GM12864 (cell line): ENCODE measurements around the gene FTSJ3.
"Not testable (repeated sequence)": the region's sequence is repeated elsewhere in the genome, so short reads cannot be mapped to it uniquely, and the experiment has no call there.

Source experiments
- DNase-seq: peaks from one replicate; pipeline ENCODE4 v3.0.0-alpha.2; 2011; ENCODE audit warnings: low read depth
- H3K4me3 ChIP-seq: 2 replicates; pipeline ENCODE4 v1.5.1; 2011; ENCODE audit warnings: mild to moderate bottlenecking, low read depth, low read length, control low read depth
- TF ChIP-seq, protein P1 (sequence below): IDR thresholded peaks from 2 replicates; pipeline ENCODE4 v1.5.1; 2011; ENCODE audit warnings: low read depth, mild to moderate bottlenecking, moderate library complexity, low read length, control low read depth, inconsistent platforms; ENCODE audit errors: missing control alignments

Gene FTSJ3

DNA sequence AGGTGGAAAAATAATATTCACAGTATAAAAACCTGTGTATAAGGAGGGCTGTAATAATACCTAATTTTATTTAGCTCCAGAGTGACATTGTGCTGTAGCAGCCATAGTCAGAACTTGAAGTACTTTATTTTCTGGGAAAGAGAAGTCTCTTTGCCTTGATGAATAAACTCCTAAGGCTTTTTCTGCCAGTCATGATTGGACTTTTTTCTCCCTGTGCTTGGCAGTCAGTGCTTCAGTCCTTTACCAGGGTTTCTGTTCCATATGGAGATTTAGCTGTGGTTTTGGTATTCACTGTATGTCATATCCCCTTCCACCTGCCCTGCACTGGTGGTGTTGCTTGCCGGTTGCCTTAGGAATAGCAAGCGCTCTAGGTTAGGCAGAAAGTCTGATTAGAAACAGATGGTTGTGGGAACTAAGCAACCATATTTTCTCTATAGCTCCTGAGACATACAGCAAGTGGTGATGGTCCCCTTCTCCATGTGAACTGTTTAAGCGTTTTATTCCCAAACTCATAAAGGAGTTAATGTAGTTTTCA, 28.8 kb downstream of the FTSJ3 start:
- no peak for DNase-seq
- no peak overlapping the region for H3K4me3 ChIP-seq
- TF ChIP-seq, protein P1, sequence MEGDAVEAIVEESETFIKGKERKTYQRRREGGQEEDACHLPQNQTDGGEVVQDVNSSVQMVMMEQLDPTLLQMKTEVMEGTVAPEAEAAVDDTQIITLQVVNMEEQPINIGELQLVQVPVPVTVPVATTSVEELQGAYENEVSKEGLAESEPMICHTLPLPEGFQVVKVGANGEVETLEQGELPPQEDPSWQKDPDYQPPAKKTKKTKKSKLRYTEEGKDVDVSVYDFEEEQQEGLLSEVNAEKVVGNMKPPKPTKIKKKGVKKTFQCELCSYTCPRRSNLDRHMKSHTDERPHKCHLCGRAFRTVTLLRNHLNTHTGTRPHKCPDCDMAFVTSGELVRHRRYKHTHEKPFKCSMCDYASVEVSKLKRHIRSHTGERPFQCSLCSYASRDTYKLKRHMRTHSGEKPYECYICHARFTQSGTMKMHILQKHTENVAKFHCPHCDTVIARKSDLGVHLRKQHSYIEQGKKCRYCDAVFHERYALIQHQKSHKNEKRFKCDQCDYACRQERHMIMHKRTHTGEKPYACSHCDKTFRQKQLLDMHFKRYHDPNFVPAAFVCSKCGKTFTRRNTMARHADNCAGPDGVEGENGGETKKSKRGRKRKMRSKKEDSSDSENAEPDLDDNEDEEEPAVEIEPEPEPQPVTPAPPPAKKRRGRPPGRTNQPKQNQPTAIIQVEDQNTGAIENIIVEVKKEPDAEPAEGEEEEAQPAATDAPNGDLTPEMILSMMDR: no peak

DNA sequence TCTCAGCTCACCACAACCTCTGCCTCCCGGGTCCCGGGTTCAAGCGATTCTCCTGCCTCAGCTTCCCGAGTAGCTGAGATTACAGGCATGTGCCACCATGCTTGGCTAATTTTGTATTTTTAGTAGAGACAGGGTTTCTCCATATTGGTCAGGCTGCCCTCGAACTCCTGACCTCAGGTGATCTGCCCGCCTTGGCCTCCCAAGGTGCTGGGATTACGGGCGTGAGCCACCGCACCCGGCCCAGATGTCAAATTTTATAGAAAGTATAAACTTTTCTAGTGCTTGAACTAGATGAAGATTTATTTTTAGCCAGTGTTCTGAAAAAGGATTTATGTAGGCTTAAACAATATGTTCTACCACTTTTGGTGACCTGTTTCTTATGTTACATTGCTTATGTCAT, 31.1 kb downstream of the FTSJ3 start:
- not testable (repeated sequence) for H3K4me3 ChIP-seq, DNase-seq

DNA sequence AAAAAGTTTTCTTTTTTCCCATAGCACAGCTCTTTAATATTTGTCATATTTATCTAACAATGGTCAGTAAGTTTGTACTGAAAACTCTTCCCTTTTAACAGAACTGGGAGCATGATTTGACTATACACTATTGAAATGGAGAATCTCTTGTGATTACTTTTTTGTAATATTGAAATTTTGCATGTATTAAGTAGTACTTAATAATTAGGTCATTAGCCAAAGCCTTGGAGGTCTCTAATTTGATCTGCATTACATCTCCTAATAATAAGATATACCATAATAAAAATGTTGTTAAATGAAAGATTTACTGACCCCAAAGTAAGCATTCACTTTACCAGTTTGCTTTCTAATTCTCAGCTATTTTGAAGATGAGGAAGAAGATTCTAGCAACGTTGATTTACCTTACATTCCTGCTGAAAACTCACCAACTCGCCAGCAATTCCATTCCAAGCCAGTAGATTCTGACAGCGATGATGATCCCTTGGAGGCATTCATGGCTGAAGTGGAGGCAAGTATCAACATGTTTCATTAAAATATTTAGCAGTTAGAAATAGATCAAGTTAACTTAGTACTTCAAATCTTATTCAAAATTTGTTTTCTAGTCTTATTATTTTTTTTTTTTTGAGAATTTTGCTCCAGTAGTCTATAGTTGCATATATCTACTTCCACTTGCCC, 35.3 kb downstream of the FTSJ3 start:
- DNase-seq: no peak
- H3K4me3 ChIP-seq: no peak overlapping the region
- TF ChIP-seq, protein P1: no peak

DNA sequence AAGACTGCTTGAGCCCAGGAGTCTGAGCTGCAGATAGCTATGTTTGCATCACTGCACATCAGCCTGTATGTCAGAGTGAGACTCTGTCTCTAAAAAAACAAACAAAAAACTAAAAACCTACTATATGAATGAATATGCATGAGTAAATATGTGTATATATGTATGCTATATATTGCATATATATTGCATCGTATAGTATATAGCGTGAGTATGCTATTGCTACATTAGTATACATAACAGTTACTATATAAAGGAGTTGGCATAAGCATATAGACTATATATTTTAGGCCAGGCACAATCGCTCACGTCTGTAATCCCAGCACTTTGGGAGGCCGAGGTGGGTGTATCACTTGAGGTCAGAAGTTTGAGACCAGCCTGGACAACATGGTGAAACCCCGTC, 37.4 kb downstream of the FTSJ3 start:
- no peak for DNase-seq
- H3K4me3 ChIP-seq: no peak overlapping the region
- TF ChIP-seq, protein P1: no peak

DNA sequence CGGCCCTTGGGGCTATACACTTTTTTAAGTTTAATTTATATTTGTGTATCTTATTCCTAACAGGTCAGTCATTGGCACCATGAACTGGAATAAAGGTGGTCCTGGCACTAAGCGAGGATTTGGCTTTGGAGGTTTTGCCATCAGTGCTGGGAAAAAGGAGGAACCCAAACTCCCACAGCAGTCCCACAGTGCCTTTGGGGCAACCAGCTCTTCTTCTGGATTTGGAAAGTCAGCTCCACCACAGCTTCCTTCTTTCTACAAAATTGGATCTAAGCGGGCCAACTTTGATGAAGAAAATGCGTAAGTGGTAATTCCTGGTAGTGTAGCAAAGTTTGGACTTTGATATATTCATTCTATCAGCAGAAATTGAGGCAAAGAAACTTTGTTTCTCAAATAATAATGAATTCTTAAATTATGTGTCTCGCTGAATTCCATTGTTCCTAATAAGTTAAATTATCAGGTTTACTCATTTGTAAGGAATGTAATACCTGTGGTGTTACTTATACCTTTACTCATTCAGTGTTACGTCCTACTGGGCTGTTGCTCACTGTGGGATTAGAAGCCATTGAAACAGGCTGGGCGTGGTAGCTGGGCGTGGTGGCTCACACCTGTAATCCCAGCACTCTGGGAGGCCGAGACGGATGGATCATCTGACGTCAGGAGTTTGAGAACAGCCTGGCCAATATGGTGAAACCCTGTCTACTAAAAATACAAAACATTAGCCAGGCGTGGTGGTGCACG, 40.3 kb downstream of the FTSJ3 start:
- TF ChIP-seq, protein P1: no peak
- H3K4me3 ChIP-seq: no peak overlapping the region
- no peak for DNase-seq

DNA sequence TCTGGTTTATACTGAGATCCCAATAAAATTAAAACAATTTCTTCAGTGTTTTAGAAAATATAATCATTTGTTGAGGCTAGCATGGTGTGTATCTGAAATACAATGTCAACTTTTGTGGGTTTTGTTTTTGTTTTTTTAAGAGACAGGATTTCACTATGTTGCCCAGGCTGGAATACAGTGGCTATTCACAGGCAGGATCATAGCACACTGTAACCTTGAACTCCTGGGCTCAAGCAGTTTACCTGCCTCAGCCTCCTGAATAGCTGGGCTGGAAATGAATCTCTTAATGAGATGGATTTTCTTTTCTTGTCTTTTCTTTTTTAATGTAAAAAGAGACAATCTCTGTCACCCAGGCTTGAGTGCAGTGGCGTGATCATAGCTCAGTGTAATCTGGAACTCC, 41.3 kb downstream of the FTSJ3 start:
- TF ChIP-seq, protein P1: no peak
- H3K4me3 ChIP-seq: no peak overlapping the region

DNA sequence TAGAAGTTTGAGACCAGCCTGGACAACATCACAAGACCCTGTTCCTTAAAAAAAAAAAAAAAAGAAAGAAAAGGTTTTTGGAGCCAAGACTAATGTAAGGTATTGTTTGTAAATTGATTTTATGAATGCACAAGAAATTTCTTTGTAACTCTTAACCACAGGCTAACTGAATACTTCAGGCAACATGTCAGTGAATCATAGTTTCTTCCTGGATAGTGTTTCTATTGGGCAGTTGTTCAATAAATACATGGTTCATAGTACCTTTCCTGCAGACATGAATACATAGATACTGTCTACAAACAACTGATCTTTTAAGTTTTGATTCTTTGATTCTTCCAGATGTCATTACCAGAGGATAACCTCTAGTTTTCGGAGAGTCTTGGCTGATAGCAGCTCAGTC, 41.9 kb downstream of the FTSJ3 start:
- no peak for DNase-seq

More for the DNA sequence above, 41.3 kb downstream of the FTSJ3 start:
- DNase-seq: no peak

More for the DNA sequence above, 41.9 kb downstream of the FTSJ3 start:
- TF ChIP-seq, protein P1: no peak
- no peak overlapping the region for H3K4me3 ChIP-seq
